HepG2 (cell line): ENCODE results near the gene FIGLA. TPM values are rescaled to one million over a fixed set of nuclear protein-coding genes. Genes with fewer than 3 reads are reported as not detected.

Experiments used
- CAMTA2 ChIP-seq: sonication (generic); formaldehyde crosslinking; IDR thresholded peaks from 2 replicates; pipeline ENCODE4 v1.4.0; 2020; ENCODE audit warnings: mild to moderate bottlenecking, missing genetic modification reagents, borderline replicate concordance
- KDM5B ChIP-seq: sonication (generic); formaldehyde crosslinking; IDR thresholded peaks from 2 replicates; pipeline ENCODE4 v1.4.0; 2020; ENCODE audit warnings: missing genetic modification reagents, mild to moderate bottlenecking, borderline replicate concordance
- NFE2L2 ChIP-seq: fragments of 150-350 bp; IDR thresholded peaks from 2 replicates; pipeline ENCODE4 v1.6.1; 2014; ENCODE audit warnings: low read length
- PHF8 ChIP-seq: sonication (generic); formaldehyde crosslinking; IDR thresholded peaks from 2 replicates; pipeline ENCODE4 v1.5.0; 2020; ENCODE audit warnings: missing genetic modification reagents
- RBAK ChIP-seq: sonication (generic); formaldehyde crosslinking; IDR thresholded peaks from 2 replicates; pipeline ENCODE4 v1.5.1; 2020; ENCODE audit warnings: mild to moderate bottlenecking, missing genetic modification reagents
- RXRB ChIP-seq: IDR thresholded peaks from 2 replicates; pipeline ENCODE4 v1.6.1; 2016; ENCODE audit warnings: borderline replicate concordance, missing genetic modification reagents, missing compliant biosample characterization
- SAFB2 ChIP-seq: sonication (generic); formaldehyde crosslinking; IDR thresholded peaks from 2 replicates; pipeline ENCODE4 v1.5.1; 2020; ENCODE audit warnings: missing genetic modification reagents, low read depth, mild to moderate bottlenecking, borderline replicate concordance
- SATB2 ChIP-seq: sonication (generic); formaldehyde crosslinking; IDR thresholded peaks from 2 replicates; pipeline ENCODE4 v1.5.0; 2020; ENCODE audit warnings: missing genetic modification reagents
- U2AF2 ChIP-seq: fragments of 200-400 bp; formaldehyde crosslinking; IDR thresholded peaks from 2 replicates; pipeline ENCODE4 v1.6.1; 2017; ENCODE audit warnings: low read depth, mild to moderate bottlenecking, low read length
- ZFP36L1 ChIP-seq: sonication (generic); formaldehyde crosslinking; IDR thresholded peaks from 2 replicates; pipeline ENCODE4 v1.8.0; 2022; ENCODE audit warnings: mild to moderate bottlenecking, missing genetic modification reagents, moderate library complexity
- ZNF20 ChIP-seq: sonication (generic); formaldehyde crosslinking; IDR thresholded peaks from 2 replicates; pipeline ENCODE4 v1.4.0; 2020; ENCODE audit warnings: mild to moderate bottlenecking, moderate library complexity, missing genetic modification reagents
- ZNF232 ChIP-seq: sonication (generic); formaldehyde crosslinking; IDR thresholded peaks from 2 replicates; pipeline ENCODE4 v1.4.0; 2020; ENCODE audit warnings: missing genetic modification reagents, borderline replicate concordance
- ZNF317 ChIP-seq: sonication (generic); formaldehyde crosslinking; IDR thresholded peaks from 2 replicates; pipeline ENCODE4 v1.5.0; 2020; ENCODE audit warnings: mild to moderate bottlenecking, missing genetic modification reagents
- ZNF446 ChIP-seq: sonication (generic); formaldehyde crosslinking; IDR thresholded peaks from 2 replicates; pipeline ENCODE4 v1.5.0; 2020; ENCODE audit warnings: mild to moderate bottlenecking, missing genetic modification reagents
- ZNF709 ChIP-seq: sonication (generic); formaldehyde crosslinking; IDR thresholded peaks from 2 replicates; pipeline ENCODE4 v1.5.0; 2020; ENCODE audit warnings: mild to moderate bottlenecking, missing genetic modification reagents
- ZNF768 ChIP-seq: sonication (generic); formaldehyde crosslinking; IDR thresholded peaks from 2 replicates; pipeline ENCODE4 v1.4.0; 2020; ENCODE audit warnings: missing genetic modification reagents
- ZNF841 ChIP-seq: sonication (generic); formaldehyde crosslinking; IDR thresholded peaks from 2 replicates; pipeline ENCODE4 v1.8.1; 2023; ENCODE audit warnings: missing genetic modification reagents, borderline replicate concordance
- polyA plus RNA-seq, 8 experiments: library from polyadenylated mRNA; depleted of rRNA in 3 of 8; stranded (reverse) in 7 of 8; unstranded in 1 of 8; fragments of >200 nt; fragmentation: Illumina TruSeq in 4 of 8; extraction: Trizol in 4 of 8; gene quantifications; 2 replicates each; pipeline versions ENCODE4 v1.2.1 to v1.2.3, GENCODE V29; 2011 to 2016; ENCODE audit warnings: low read depth in 4 of 8, missing spikeins in 1 of 8, mixed read lengths in 1 of 8; ENCODE audit not compliant: insufficient read depth in 1 of 8
- total RNA-seq, 5 experiments: library from RNA; depleted of rRNA; stranded (reverse); fragments of >200 nt; fragmentation: Illumina TruSeq; extraction: Trizol; gene quantifications; 2 replicates each; pipeline ENCODE4 v1.2.3, GENCODE V29; 2016; ENCODE audit warnings: low read depth in 1 of 5
- TF ChIP-seq, protein P1 (sequence below): sonication (generic); formaldehyde crosslinking; IDR thresholded peaks from 2 replicates; pipeline ENCODE4 v1.9.0; 2021; ENCODE audit warnings: mild to moderate bottlenecking, missing genetic modification reagents
- TF ChIP-seq, protein P2 (sequence below): sonication (generic); formaldehyde crosslinking; IDR thresholded peaks from 2 replicates; pipeline ENCODE4 v1.8.1; 2023; ENCODE audit warnings: missing genetic modification reagents, mild to moderate bottlenecking, borderline replicate concordance
- TF ChIP-seq, protein P3 (sequence below): sonication (generic); formaldehyde crosslinking; IDR thresholded peaks from 2 replicates; pipeline ENCODE4 v1.8.1; 2023; ENCODE audit warnings: mild to moderate bottlenecking, missing genetic modification reagents
- TF ChIP-seq, protein P4 (sequence below): sonication (generic); formaldehyde crosslinking; IDR thresholded peaks from 2 replicates; pipeline ENCODE4 v1.5.1; 2020; ENCODE audit warnings: mild to moderate bottlenecking, missing genetic modification reagents, borderline replicate concordance

FIGLA gene
- total and polyA plus RNA-seq, 2 of the 13 experiments (the other 11 are each of a cell fraction or from before 2014, with no cell fraction given), result not detected

DNA sequence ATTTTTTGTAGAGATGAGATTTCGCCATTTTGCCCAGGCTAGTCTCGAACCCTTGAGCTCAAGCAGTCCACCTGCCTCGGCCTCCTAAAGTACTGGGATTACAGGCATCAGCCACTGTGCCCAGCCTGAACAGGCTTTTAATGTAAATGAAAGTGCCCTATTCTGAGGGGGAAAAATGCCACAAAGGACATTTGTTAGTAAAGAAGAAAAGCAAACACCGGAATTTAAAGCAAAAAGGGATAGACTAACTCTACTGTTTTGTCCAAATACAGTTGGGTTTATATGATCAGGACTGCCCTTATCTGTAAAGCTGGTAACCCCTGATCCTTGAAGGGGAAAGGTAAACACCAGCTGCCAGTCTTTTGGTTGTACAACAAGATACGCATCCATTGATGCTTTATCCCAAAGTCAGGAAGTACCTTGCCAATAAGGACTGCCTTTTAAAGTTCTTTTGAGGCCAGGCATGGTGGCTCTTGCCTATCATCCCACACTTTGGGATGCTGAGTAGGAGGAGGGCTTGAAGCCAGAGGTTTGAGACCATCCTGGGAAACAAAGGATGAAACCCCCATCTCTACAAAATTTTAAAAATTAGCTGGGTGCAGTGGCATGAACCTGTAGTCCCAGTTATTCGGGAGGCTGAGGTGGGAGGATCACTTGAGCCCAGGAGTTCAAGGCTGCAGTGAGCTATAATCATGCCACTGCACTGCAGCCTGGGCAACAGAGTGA lies 16.8 kb upstream of the FIGLA start (continued):
- TF ChIP-seq, protein P1, sequence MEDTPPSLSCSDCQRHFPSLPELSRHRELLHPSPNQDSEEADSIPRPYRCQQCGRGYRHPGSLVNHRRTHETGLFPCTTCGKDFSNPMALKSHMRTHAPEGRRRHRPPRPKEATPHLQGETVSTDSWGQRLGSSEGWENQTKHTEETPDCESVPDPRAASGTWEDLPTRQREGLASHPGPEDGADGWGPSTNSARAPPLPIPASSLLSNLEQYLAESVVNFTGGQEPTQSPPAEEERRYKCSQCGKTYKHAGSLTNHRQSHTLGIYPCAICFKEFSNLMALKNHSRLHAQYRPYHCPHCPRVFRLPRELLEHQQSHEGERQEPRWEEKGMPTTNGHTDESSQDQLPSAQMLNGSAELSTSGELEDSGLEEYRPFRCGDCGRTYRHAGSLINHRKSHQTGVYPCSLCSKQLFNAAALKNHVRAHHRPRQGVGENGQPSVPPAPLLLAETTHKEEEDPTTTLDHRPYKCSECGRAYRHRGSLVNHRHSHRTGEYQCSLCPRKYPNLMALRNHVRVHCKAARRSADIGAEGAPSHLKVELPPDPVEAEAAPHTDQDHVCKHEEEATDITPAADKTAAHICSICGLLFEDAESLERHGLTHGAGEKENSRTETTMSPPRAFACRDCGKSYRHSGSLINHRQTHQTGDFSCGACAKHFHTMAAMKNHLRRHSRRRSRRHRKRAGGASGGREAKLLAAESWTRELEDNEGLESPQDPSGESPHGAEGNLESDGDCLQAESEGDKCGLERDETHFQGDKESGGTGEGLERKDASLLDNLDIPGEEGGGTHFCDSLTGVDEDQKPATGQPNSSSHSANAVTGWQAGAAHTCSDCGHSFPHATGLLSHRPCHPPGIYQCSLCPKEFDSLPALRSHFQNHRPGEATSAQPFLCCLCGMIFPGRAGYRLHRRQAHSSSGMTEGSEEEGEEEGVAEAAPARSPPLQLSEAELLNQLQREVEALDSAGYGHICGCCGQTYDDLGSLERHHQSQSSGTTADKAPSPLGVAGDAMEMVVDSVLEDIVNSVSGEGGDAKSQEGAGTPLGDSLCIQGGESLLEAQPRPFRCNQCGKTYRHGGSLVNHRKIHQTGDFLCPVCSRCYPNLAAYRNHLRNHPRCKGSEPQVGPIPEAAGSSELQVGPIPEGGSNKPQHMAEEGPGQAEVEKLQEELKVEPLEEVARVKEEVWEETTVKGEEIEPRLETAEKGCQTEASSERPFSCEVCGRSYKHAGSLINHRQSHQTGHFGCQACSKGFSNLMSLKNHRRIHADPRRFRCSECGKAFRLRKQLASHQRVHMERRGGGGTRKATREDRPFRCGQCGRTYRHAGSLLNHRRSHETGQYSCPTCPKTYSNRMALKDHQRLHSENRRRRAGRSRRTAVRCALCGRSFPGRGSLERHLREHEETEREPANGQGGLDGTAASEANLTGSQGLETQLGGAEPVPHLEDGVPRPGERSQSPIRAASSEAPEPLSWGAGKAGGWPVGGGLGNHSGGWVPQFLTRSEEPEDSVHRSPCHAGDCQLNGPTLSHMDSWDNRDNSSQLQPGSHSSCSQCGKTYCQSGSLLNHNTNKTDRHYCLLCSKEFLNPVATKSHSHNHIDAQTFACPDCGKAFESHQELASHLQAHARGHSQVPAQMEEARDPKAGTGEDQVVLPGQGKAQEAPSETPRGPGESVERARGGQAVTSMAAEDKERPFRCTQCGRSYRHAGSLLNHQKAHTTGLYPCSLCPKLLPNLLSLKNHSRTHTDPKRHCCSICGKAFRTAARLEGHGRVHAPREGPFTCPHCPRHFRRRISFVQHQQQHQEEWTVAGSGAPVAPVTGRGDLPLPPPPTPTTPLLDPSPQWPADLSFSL (CRISPR knock-in tag), result no peak
- TF ChIP-seq ZNF446 (CRISPR knock-in tag) (no peak), ZNF20 (CRISPR knock-in tag) (no peak), RBAK (CRISPR knock-in tag) (0 out of 2 replicates have a peak, but pooled peaks have one; percentile 40), ZFP36L1 (CRISPR knock-in tag) (no peak), PHF8 (no peak), SAFB2 (CRISPR knock-in tag) (no peak; the same call in 1 of the 2 replicates), CAMTA2 (CRISPR knock-in tag) (no peak), ZNF232 (CRISPR knock-in tag) (no peak), ZNF709 (no peak), U2AF2 (no peak), KDM5B (CRISPR knock-in tag) (no peak), ZNF841 (CRISPR knock-in tag) (no peak), SATB2 (CRISPR knock-in tag) (0 out of 2 replicates have a peak, but pooled peaks have one; percentile 51), NFE2L2 (no peak), ZNF768 (CRISPR knock-in tag) (no peak), ZNF317 (CRISPR knock-in tag) (peak; percentile 88), RXRB (CRISPR knock-in tag) (peak; percentile 99)
- TF ChIP-seq, protein P2, sequence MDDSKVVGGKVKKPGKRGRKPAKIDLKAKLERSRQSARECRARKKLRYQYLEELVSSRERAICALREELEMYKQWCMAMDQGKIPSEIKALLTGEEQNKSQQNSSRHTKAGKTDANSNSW, result no peak
- TF ChIP-seq, protein P3, sequence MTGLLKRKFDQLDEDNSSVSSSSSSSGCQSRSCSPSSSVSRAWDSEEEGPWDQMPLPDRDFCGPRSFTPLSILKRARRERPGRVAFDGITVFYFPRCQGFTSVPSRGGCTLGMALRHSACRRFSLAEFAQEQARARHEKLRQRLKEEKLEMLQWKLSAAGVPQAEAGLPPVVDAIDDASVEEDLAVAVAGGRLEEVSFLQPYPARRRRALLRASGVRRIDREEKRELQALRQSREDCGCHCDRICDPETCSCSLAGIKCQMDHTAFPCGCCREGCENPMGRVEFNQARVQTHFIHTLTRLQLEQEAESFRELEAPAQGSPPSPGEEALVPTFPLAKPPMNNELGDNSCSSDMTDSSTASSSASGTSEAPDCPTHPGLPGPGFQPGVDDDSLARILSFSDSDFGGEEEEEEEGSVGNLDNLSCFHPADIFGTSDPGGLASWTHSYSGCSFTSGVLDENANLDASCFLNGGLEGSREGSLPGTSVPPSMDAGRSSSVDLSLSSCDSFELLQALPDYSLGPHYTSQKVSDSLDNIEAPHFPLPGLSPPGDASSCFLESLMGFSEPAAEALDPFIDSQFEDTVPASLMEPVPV (CRISPR knock-in tag), result no peak
- TF ChIP-seq, protein P4, sequence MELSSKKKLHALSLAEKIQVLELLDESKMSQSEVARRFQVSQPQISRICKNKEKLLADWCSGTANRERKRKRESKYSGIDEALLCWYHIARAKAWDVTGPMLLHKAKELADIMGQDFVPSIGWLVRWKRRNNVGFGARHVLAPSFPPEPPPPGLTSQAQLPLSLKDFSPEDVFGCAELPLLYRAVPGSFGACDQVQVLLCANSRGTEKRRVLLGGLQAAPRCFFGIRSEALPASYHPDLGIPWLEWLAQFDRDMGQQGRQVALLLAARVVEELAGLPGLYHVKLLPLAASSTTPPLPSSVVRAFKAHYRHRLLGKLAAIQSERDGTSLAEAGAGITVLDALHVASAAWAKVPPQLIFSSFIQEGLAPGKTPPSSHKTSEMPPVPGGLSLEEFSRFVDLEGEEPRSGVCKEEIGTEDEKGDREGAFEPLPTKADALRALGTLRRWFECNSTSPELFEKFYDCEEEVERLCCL (CRISPR knock-in tag), result no peak
